ENCODE data around the gene CDK3. TPM values are rescaled to one million over a fixed set of nuclear protein-coding genes. Genes with fewer than 3 reads are reported as not detected.

The CDK3 gene
- total RNA-seq, 1 experiment from 2014 or later = 11.9 TPM

DNA sequence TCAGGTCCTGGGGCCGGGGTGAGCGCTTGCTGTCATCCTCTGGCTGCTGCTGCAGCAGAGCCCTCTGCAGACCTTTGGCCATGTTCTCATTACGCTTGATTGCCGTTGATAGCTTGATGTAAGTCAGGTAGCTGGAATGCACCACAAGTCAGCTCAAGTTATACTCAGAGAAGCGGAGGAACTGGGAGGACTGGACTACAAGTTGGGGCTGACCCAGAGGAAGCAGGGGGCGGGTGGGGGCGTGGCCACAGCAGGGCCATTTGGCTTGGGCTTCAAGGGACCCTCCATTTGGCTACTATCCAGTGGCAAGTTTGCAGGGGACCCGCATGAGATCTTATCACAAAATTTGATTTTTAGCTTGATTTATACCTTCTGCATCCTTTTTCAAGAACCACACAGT is 45.4 kb downstream of the CDK3 start:
- Histone ChIP-seq H3K36me3 (ENCODE audit: control insufficient read depth, insufficient read depth, low read length) (peaks cover 26% of the 10 kb centered on the region), H3K4me3 (ENCODE audit: low read depth in 2 of 2, low read length in 2 of 2) (no peak overlapping the region), H3K27ac (ENCODE audit: low read length) (no peak overlapping the region), H3K4me1 (ENCODE audit: control insufficient read depth, insufficient read depth, low read length) (no peaks in the 10 kb centered on the region), H3K9me3 (ENCODE audit: control insufficient read depth, insufficient read depth, low read depth, low read length) (no peaks in the 10 kb centered on the region), H3K27me3 (ENCODE audit: control insufficient read depth, insufficient read depth, low read length) (no peaks in the 10 kb centered on the region)
- BruUV-seq (replicated peaks) = no TSS peak
- in situ Hi-C loops (cut with HindIII; ENCODE audit: low pct_unique_long_range_greater_than_20kb, low sequenced_read_pairs) = no loop called here
- no peak for ATAC-seq
- intact Hi-C loops (cut with micrococcal nuclease; ENCODE audit: unreplicated experiment) = no loop called here
- no peak for TF ChIP-seq POLR2AphosphoS5 (IDR thresholded peaks at IDR 0.05; ENCODE audit: low read depth, low read length)
- no peak for TF ChIP-seq TCF7L2 (IDR thresholded peaks at IDR 0.05; ENCODE audit: low read depth, low read length)
- TF ChIP-seq, protein P1, sequence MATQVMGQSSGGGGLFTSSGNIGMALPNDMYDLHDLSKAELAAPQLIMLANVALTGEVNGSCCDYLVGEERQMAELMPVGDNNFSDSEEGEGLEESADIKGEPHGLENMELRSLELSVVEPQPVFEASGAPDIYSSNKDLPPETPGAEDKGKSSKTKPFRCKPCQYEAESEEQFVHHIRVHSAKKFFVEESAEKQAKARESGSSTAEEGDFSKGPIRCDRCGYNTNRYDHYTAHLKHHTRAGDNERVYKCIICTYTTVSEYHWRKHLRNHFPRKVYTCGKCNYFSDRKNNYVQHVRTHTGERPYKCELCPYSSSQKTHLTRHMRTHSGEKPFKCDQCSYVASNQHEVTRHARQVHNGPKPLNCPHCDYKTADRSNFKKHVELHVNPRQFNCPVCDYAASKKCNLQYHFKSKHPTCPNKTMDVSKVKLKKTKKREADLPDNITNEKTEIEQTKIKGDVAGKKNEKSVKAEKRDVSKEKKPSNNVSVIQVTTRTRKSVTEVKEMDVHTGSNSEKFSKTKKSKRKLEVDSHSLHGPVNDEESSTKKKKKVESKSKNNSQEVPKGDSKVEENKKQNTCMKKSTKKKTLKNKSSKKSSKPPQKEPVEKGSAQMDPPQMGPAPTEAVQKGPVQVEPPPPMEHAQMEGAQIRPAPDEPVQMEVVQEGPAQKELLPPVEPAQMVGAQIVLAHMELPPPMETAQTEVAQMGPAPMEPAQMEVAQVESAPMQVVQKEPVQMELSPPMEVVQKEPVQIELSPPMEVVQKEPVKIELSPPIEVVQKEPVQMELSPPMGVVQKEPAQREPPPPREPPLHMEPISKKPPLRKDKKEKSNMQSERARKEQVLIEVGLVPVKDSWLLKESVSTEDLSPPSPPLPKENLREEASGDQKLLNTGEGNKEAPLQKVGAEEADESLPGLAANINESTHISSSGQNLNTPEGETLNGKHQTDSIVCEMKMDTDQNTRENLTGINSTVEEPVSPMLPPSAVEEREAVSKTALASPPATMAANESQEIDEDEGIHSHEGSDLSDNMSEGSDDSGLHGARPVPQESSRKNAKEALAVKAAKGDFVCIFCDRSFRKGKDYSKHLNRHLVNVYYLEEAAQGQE (IDR thresholded peaks at IDR 0.05; ENCODE audit: insufficient read depth in 1 of 2, low read depth in 2 of 2, low read length in 1 of 2) = no peak
- TF ChIP-seq SIN3A (IDR thresholded peaks at IDR 0.05; ENCODE audit: borderline replicate concordance, insufficient read depth, low read depth, low read length) = no peak
- TF ChIP-seq, protein P2, sequence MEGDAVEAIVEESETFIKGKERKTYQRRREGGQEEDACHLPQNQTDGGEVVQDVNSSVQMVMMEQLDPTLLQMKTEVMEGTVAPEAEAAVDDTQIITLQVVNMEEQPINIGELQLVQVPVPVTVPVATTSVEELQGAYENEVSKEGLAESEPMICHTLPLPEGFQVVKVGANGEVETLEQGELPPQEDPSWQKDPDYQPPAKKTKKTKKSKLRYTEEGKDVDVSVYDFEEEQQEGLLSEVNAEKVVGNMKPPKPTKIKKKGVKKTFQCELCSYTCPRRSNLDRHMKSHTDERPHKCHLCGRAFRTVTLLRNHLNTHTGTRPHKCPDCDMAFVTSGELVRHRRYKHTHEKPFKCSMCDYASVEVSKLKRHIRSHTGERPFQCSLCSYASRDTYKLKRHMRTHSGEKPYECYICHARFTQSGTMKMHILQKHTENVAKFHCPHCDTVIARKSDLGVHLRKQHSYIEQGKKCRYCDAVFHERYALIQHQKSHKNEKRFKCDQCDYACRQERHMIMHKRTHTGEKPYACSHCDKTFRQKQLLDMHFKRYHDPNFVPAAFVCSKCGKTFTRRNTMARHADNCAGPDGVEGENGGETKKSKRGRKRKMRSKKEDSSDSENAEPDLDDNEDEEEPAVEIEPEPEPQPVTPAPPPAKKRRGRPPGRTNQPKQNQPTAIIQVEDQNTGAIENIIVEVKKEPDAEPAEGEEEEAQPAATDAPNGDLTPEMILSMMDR (IDR thresholded peaks at IDR 0.05) = no peak
- no peak for DNase-seq (ENCODE audit: low read depth, low spot score)
- ChIA-PET CTCF (interaction anchor here (0.6 to 0.7 kb wide), 2 partner anchors 11 to 48 kb away, joined by 3 to 5 read pairs; no protein-coding TSS in a partner anchor), POLR2A (interaction anchor here (0.7 kb wide), 1 partner anchor 36 kb away, joined by 12 read pairs; no protein-coding TSS in a partner anchor)

DNA sequence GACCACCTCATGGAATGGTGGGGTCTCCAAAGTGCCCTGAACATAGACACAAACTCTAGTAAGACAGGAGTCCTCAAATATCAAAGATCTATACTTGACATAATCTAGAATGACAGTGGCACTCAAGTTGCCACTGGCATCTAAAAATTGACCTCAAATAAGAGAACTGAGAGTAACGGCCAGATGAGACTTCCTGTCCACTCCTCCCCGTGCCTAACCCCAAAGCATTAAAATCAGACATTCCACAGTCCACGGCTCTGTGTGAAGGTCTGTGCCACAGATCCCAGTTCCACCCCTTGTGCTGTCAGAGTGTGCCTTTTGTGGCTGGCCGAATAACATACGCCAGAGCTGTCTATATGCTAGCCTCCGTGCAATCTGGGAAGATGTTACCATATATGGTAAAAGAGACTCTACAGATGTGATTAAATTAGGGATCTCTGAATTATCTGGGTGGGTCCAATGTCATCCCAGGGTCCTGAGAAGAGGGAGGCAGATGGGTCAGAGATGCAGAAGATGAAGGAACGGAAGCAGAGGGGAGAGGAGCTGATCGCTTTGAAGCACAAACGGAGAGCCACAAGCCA is 47.5 kb downstream of the CDK3 start:
- H3K36me3 ChIP-seq (ENCODE audit: control insufficient read depth, insufficient read depth, low read length) = peaks cover 25% of the 10 kb centered on the region
- no peak overlapping the region for H3K4me3 ChIP-seq (ENCODE audit: low read depth in 2 of 2, low read length in 2 of 2)
- DNase-seq (ENCODE audit: low read depth, low spot score) (no peak), ATAC-seq (no peak)
- TF ChIP-seq TCF7L2 (IDR thresholded peaks at IDR 0.05; ENCODE audit: low read depth, low read length) = no peak
- TF ChIP-seq, protein P2 (IDR thresholded peaks at IDR 0.05) = no peak
- TF ChIP-seq, protein P1 (IDR thresholded peaks at IDR 0.05; ENCODE audit: insufficient read depth in 1 of 2, low read depth in 2 of 2, low read length in 1 of 2) = no peak
- TF ChIP-seq POLR2AphosphoS5 (IDR thresholded peaks at IDR 0.05; ENCODE audit: low read depth, low read length) = no peak
- TF ChIP-seq SIN3A (IDR thresholded peaks at IDR 0.05; ENCODE audit: borderline replicate concordance, insufficient read depth, low read depth, low read length) = no peak
- ChIA-PET CTCF (no interaction called here), POLR2A (interaction anchor here (0.5 kb wide), 1 partner anchor 322 kb away, joined by 3 read pairs; no protein-coding TSS in a partner anchor)
- H3K27me3 ChIP-seq (ENCODE audit: control insufficient read depth, insufficient read depth, low read length) = no peaks in the 10 kb centered on the region
- in situ Hi-C loops (cut with HindIII; ENCODE audit: low pct_unique_long_range_greater_than_20kb, low sequenced_read_pairs) (no loop called here), intact Hi-C loops (cut with micrococcal nuclease; ENCODE audit: unreplicated experiment) (no loop called here)
- H3K4me1 ChIP-seq (ENCODE audit: control insufficient read depth, insufficient read depth, low read length) = no peaks in the 10 kb centered on the region
- H3K27ac ChIP-seq (ENCODE audit: low read length) = no peak overlapping the region
- BruUV-seq (replicated peaks) = no TSS peak
- no peaks in the 10 kb centered on the region for H3K9me3 ChIP-seq (ENCODE audit: control insufficient read depth, insufficient read depth, low read depth, low read length)
